Choroid plexus epithelial cell (primary cell): ENCODE data around the gene OXNAD1.

Experiments used
- DNase-seq: peaks from one replicate; pipeline ENCODE4 v3.0.0-alpha.2; 2010; ENCODE audit warnings: low read depth
- H3K4me3 ChIP-seq: 2 replicates; pipeline ENCODE4 v1.5.1; 2011; ENCODE audit warnings: low read depth, mild to moderate bottlenecking, control low read depth, low read length, moderate library complexity
- TF ChIP-seq, protein P1 (sequence below): conservative IDR thresholded peaks from 2 replicates; pipeline ENCODE4 v1.5.1; 2011; ENCODE audit warnings: low read depth, mild to moderate bottlenecking, control low read depth, inconsistent platforms, low read length, moderate library complexity

The OXNAD1 gene

DNA sequence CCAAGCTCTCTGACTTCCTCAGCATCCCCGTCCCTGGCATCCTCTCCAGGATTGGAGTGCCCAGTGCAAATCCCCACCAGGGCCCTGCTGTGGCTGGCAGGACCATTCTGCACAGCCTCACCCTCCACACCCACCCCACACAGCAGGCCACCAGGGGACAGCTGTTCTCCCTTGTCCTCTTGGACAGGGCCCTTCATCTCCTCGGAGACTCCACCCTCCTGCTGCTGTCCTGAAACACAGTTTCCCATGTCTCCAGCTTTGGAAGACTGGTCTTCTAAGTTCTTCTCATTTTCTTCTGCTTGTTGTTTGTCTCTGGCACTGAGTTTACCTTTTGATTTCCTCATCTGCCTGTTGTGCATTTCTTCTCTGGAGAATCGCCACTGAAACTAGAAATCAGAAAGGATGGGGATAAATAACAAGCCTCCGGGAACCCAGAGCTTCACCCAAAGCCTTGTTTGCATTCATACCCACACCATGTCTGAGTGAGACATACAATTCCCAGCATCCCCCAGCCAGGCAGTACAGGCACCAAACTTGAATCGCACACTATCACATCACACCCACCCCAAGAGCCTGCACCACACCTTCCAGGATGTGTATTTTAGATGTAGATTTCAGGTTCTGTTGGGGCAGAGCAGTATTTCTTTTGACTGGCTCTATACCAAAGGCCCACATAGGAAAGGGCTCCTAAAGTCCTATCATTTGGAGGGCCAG, 52.0 kb downstream of the OXNAD1 start:
- TF ChIP-seq, protein P1, sequence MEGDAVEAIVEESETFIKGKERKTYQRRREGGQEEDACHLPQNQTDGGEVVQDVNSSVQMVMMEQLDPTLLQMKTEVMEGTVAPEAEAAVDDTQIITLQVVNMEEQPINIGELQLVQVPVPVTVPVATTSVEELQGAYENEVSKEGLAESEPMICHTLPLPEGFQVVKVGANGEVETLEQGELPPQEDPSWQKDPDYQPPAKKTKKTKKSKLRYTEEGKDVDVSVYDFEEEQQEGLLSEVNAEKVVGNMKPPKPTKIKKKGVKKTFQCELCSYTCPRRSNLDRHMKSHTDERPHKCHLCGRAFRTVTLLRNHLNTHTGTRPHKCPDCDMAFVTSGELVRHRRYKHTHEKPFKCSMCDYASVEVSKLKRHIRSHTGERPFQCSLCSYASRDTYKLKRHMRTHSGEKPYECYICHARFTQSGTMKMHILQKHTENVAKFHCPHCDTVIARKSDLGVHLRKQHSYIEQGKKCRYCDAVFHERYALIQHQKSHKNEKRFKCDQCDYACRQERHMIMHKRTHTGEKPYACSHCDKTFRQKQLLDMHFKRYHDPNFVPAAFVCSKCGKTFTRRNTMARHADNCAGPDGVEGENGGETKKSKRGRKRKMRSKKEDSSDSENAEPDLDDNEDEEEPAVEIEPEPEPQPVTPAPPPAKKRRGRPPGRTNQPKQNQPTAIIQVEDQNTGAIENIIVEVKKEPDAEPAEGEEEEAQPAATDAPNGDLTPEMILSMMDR: no peak
- H3K4me3 ChIP-seq: no peak overlapping the region
- DNase-seq: no peak

DNA sequence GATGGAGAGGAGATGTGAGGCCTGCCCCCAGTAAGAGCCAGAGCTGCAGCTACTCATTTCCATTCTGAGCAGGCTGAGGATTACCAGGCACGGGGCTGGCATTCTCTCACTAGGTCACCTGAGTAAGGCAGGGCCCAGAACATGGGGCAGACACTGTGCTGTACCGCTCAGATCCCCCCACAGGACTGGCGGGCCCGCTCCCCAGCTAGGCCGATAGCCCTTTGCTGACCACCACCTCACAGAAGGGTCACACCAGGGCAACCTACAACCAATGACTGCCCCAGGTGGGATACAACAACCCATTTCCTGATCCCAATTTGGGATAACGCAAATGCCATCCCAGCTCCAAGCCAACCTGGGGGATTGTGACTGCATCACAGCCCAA, 52.5 kb downstream of the OXNAD1 start:
- no peak for DNase-seq
- TF ChIP-seq, protein P1: no peak
- H3K4me3 ChIP-seq: no peak overlapping the region

DNA sequence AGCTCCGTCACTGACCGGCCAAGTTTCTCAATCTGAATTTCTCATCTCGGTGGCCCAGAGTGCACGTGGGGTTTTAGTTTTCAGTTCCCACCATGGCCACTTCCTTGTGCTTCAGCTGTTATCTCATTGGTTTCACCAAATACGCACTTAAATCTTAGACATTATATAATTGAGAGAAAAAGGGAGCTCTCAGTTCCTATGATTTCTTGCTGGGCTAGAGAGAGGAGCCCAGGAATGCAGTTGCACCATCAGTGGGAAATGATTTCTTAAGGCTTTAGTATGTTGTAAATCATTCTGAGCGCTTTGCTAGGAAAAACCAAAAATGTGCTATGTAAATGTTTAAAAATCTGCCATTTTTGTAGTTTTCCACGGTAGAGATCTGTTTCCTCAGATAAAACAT, 53.2 kb downstream of the OXNAD1 start:
- peak; percentile 68 for DNase-seq
- H3K4me3 ChIP-seq: no peak overlapping the region
- TF ChIP-seq, protein P1: no peak

DNA sequence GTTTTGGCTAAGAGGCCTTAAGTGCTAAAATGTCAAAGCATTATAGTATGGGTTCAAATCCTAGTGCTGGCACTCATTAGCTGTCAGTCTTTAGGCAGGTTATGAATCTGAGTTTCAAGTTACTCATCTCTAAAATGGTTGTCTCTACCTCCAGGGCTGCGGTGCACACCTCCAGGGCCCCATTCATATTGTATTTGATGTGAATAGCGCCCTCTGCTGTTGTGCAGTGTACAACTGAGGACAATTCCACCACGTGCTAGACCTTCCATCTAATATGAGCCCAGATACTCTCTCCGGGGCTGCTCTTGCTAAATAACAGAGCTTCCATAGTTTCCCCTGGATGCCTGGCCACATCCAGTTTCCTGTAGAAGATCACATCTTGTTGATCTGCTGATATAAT, 54.3 kb downstream of the OXNAD1 start:
- no peak for DNase-seq
- TF ChIP-seq, protein P1: peak; percentile 46
- no peak overlapping the region for H3K4me3 ChIP-seq

DNA sequence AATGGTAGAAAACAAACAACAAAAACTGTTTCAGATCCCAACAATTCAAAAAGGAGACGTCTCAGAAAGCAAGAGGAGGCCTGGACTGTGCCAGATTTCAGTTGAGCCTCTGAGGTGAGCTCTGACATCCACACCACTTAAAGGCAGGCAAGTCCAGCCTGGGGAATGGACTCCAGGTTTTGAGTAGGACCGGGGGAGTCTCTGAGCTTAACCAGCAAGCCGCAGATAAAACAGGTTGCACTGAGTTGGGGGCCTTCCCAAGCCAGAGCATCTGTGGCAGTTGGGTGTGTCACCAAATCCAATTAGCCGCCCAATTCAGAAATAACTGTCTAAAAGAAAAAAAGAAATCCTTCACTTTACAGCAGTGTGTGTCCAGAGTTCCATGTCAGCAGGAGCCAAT, 54.7 kb downstream of the OXNAD1 start:
- TF ChIP-seq, protein P1: no peak
- no peak for DNase-seq
- H3K4me3 ChIP-seq: no peak overlapping the region

DNA sequence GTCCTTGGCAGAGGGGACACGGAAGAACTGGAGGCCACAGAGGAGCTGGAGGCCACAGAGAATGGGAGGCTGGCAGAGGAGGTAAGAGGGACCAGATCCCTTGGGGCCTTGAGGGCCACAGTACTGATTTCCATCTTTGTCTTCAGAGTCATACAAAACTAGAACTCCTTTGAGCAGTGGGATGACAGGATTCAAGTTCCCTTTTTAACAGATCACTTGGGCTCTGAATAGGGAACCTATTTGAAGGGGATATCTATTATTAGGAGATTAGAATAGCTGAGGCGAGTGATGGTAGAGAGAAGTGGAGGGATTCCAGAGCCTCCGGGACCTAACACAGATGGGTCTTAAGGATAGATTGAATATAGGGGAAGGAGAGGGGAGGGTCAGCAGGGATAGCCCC, 55.7 kb downstream of the OXNAD1 start:
- TF ChIP-seq, protein P1: no peak
- DNase-seq: no peak
- no peak overlapping the region for H3K4me3 ChIP-seq

DNA sequence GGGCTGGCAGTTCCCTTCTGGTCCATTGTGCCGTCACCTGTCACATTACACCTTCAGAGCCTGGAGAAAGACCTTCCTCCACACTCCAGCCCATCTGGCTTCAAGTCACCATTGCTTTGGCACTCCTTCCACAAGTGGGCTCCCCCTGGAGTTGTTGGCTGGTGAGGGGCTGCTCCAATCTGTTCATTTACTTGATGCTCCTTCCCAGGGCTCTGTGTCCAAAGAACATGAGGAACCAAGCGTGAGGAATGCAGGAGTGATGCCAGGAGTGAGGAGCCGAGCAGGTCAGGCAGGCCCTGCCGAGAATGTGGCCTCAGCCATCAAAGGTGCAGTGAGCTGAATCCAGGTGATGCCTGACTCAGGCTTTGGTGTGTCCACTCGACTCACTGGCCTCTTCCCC, 57.2 kb downstream of the OXNAD1 start:
- H3K4me3 ChIP-seq: no peak overlapping the region
- TF ChIP-seq, protein P1: no peak
- no peak for DNase-seq
